ENCODE measurements around the gene RHOBTB3.
"Not testable (repeated sequence)": the region's sequence is repeated elsewhere in the genome, so short reads cannot be mapped to it uniquely, and the experiment has no call there.

The RHOBTB3 gene

DNA sequence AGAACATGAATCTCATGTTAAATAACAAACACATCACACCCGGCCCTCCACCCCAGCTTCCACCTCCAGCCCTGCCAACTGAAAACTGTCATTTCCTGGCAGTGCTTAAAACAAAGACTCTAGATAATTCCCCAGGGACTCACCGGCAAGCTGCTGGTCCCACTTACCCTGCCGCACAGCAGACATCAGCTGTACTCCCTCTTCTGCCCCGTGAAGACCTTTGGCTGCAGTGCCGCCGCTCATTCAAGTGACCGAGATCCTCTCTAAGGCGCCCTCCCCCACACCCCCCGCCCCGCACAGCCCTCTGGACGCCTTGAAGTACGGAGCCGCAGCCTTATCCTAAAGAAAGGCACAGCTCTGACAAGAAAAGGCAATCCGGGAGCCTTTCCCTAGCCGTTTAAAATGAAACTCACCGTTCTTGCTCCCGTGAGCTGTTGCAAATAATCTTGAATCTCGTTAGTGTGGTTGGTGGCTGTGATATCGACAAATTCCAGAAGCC, 91.0 kb downstream of the RHOBTB3 start:
- ATAC-seq (peak; percentile 26), DNase-seq (ENCODE audit: low spot score in 2 of 2) (no peak)
- H3K36me3 Mint-ChIP-seq: peaks cover 8% of the 10 kb centered on the region
- peak overlapping the region; percentile 93 for H3K27ac Mint-ChIP-seq
- peak overlapping the region; percentile 89 for H3K4me3 Mint-ChIP-seq
- no peaks in the 10 kb centered on the region for H3K9me3 Mint-ChIP-seq
- peaks cover 60% of the 10 kb centered on the region for H3K4me1 Mint-ChIP-seq

DNA sequence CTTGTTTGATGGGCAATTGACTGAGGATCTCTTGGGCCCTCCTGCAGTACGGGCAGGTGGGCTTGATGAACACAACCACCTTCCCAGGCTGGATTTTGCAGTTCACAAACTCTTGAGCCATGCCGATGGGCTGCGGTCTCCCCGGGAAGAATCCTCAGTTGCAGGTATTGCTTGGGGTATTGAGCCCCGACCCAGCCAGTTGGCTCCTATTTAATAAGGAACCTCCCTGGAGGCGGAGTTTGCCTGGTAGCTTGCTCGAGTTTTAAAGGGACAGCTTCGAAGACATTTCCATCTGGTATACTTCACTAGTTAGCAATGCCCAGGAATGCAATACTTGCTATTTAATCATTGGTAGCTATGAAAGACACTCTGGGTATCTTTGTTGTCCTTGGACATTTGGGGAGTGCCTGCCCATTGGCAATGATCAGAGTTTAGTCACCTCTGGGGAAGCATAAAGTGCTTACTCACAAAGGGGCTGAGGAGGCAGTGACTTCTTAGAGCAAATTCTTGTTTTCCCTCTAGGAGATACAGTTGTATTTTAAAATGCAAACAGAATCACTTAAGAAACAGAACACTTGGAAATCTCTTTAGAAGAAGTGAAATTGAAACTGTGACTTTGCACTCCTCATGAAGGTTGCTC, 91.5 kb downstream of the RHOBTB3 start, which contains the start of gene GLRX:
Gene GLRX (minus strand): TSS at position 185 of the 640 bp plus-strand sequence. CDS start 64 bp downstream, at position 121.
- Mint-ChIP-seq H3K36me3 (peaks cover 8% of the 10 kb centered on the region), H3K4me1 (peaks cover 60% of the 10 kb centered on the region), H3K9me3 (no peaks in the 10 kb centered on the region), H3K27ac (peak within 1 kb of the TSS; percentile 93), H3K4me3 (peak within 1 kb of the TSS; percentile 89)
- peak; percentile 33 for ATAC-seq
- peak; percentile 14 to 78 for DNase-seq (ENCODE audit: low spot score in 2 of 2)

DNA sequence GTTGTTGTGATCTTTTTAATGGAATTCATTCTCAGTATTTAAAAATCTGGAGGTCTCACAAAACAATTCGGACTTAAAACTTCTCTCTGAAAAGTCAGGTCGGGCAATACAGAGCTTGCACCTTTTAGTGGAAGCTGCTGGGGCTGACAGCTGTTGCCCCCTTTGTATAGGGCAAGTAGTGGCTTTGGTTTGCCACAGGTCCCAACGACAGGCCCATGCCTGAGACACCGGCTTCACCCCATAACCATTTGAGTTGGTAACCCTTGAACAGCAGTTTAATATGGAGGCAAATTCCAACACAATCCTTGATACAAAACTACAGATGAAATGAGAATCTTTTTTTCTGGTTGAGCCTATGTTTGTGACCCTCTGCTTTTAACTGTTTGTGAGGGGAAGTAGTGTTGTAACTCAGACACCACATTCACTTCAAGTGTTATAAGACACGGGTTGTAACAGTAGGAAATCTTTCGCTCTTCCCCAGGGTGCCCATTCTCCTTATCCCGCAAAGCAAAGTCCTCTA, 92.1 kb downstream of the RHOBTB3 start:
- peak overlapping the region; percentile 93 for H3K27ac Mint-ChIP-seq
- peaks cover 58% of the 10 kb centered on the region for H3K4me1 Mint-ChIP-seq
- peak overlapping the region; percentile 89 for H3K4me3 Mint-ChIP-seq
- peaks cover 8% of the 10 kb centered on the region for H3K36me3 Mint-ChIP-seq
- DNase-seq (ENCODE audit: low spot score in 2 of 2) (no peak), ATAC-seq (no peak)
- no peaks in the 10 kb centered on the region for H3K9me3 Mint-ChIP-seq

DNA sequence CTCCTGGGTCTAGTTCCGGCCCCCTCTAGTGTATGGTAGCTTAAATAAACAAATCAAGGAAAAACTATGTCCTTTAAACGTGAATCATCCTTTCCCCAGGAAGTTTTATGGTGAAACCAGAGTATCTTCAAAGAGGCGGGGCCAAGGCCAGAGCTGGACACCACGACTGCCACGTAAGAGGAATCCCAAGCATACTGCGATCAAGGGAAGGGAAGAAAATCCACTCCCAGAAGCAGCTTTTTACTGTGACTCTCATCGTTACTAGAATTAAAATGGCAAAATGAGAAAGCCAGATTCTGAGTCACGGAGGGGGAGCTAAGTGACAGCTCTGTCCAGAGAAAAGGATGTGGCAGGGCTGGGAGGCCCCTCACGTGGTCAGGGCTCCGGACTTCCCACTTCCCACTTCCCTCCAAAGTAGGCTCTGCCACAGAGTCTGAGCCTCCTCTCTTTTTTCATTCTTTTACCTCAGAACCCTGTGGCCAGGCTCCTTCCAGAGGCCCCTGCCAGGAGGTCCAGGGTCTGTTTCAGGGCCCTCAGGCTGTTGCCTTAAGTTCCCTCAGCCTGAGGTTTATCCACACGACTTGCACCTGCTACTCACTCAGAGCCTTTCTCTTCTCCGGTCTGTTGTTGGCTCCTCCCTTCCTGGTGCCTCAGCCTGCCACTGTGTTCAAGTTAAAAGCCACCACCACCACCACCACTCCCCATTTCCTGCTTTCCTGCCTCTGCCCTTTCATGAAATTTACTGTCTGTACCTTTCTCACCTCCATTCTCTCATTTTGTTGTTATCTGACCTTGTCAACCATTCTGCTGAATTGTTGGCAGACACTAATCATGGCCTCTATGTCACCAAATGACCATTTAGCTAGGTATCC, 92.8 kb downstream of the RHOBTB3 start:
- Mint-ChIP-seq H3K36me3 (peaks cover 8% of the 10 kb centered on the region), H3K27ac (peak overlapping the region; percentile 93), H3K4me3 (peak overlapping the region; percentile 89), H3K4me1 (peaks cover 51% of the 10 kb centered on the region), H3K9me3 (no peaks in the 10 kb centered on the region)
- DNase-seq (ENCODE audit: low spot score in 2 of 2): peak; percentile 20 to 73
- ATAC-seq: peak; percentile 76

DNA sequence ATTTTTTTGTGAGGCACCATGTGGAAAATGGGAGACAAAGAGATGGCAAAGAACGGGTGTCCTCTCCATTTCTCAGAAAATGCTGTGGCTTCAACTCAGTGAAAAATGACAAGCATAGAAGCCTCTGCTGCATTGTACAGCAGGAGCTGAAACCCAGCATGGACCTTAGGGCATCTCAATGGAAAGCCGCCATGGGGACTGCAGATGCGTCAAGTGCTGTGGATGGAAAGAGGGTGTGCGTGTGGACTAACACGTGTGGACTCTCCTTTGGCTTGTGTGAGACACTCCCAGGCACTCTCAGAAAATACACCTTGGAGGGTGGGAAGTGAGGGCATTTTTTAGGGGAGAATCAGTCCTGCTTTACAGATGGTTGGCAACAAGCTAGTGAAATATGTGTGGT, 93.6 kb downstream of the RHOBTB3 start:
- H3K9me3 Mint-ChIP-seq: no peaks in the 10 kb centered on the region
- no peak for ATAC-seq
- DNase-seq (ENCODE audit: low spot score in 2 of 2): no peak
- peaks cover 43% of the 10 kb centered on the region for H3K4me1 Mint-ChIP-seq
- peaks cover 8% of the 10 kb centered on the region for H3K36me3 Mint-ChIP-seq
- H3K4me3 Mint-ChIP-seq: peak overlapping the region; percentile 89
- H3K27ac Mint-ChIP-seq: peak overlapping the region; percentile 93

DNA sequence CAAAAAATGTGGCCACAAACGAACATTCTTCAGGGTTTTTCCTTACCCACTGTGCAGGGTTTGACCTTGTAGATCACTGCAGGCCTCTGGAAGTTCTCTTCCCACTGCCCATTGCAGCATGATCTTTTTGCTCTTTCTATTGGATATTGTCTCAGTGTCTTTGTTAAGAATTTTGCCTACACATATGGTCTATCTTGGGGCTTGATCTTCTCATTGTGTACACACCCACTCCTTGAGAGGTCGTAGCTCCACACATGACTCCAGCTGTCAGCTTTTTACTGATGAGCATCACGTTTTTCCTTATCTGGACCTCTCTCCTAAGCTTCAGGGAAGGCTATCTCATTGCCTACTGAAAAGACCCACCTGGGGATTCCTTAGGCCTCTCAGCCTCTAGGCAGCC, 94.4 kb downstream of the RHOBTB3 start:
- H3K27ac Mint-ChIP-seq: peak overlapping the region; percentile 38
- peaks cover 43% of the 10 kb centered on the region for H3K4me1 Mint-ChIP-seq
- no peak overlapping the region for H3K4me3 Mint-ChIP-seq
- H3K9me3 Mint-ChIP-seq: no peaks in the 10 kb centered on the region
- no peak for ATAC-seq
- no peak for DNase-seq (ENCODE audit: low spot score in 2 of 2)
- H3K36me3 Mint-ChIP-seq: peaks cover 8% of the 10 kb centered on the region

DNA sequence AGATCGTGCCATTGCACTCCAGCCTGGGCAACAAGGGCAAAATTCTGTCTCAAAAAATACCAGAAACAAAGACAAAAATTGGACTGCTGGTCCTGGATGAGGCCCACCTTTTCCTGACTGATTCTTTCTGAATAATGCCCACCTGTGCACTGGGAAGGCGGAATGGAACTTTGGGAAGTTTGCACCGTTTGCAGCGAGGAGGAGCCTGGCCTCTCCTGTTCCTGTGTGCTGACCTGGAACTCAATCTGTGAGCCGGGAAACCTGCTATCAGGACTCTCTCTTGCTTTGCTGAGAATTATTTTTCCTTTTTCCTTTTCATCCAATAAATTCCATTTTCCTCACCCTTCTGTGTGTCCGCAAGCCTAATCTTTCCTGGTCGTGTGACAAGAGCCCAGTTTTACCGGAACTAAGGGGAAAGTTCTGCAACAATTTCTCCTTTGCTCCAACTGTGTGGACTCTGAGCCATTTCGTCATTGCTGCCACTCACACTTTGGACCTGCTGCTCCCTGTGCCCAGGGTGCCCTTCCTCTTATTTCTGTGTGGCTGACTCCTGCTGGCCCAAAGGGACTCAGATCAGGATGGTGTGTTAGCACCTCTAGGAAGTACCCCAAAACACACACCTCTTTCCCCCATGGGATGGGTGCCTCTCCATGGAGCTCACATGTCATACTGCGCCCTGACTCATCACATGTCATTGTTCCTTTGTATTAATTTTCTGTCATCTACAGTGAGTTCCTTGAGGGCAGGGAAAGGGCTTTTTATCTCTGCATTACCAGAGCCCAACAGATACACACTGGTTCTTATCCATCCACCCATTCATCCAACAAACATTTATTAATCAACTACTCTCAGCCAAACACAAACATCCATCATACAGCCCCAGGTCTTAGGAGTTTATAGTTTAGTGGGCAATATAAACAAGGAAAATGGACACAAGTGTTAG, 96.1 kb downstream of the RHOBTB3 start:
- Mint-ChIP-seq H3K36me3 (peaks cover 8% of the 10 kb centered on the region), H3K4me3 (no peak overlapping the region), H3K27ac (peak overlapping the region; percentile 5), H3K4me1 (peaks cover 38% of the 10 kb centered on the region), H3K9me3 (no peaks in the 10 kb centered on the region)
- DNase-seq (ENCODE audit: low spot score in 2 of 2): no peak
- no peak for ATAC-seq

DNA sequence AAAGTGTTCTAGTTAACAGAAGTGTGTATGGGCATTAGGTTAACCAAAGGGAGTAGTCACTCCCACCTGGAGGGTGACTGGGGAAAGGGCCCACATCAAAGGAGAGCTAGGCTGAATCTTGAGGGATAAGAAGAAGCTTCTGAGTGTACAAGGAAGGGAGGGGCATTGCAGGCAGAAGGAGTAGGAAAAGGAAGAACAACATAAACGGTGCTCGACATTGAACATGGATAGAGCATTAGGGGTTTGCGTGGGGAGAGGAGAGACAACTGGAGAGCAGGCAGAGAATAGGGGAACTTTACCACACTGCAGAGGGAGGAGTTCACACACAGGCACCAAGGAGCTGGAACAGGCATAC, 96.7 kb downstream of the RHOBTB3 start:
- H3K4me1 Mint-ChIP-seq: peaks cover 45% of the 10 kb centered on the region
- DNase-seq (ENCODE audit: low spot score in 2 of 2) (no peak), ATAC-seq (no peak)
- H3K27ac Mint-ChIP-seq: peak overlapping the region; percentile 5
- no peak overlapping the region for H3K4me3 Mint-ChIP-seq
- H3K9me3 Mint-ChIP-seq: no peaks in the 10 kb centered on the region
- H3K36me3 Mint-ChIP-seq: peaks cover 8% of the 10 kb centered on the region

DNA sequence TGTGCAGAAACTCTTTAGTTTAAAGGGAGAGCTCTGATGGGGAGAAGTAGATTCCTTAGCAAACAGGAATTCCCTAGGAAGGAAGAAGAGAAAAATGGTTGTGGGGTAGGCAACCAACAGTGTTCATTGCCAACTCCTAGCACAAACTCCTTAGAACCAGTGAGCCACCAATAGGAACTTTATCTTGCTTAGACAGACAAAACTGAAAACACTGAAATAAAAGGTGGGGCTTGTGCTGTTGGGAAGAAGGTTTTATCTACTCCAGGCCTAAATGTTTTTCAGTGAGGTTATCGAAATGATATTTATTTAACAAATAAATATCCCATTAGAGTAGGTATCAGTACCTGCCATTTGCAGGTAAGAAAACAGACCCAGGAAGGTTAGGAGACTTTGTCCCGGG, 99.1 kb downstream of the RHOBTB3 start:
- Mint-ChIP-seq H3K27ac (no peak overlapping the region), H3K36me3 (no peaks in the 10 kb centered on the region), H3K9me3 (no peaks in the 10 kb centered on the region), H3K4me1 (peaks cover 46% of the 10 kb centered on the region), H3K4me3 (no peak overlapping the region)
- DNase-seq (ENCODE audit: low spot score in 2 of 2) (no peak), ATAC-seq (no peak)

DNA sequence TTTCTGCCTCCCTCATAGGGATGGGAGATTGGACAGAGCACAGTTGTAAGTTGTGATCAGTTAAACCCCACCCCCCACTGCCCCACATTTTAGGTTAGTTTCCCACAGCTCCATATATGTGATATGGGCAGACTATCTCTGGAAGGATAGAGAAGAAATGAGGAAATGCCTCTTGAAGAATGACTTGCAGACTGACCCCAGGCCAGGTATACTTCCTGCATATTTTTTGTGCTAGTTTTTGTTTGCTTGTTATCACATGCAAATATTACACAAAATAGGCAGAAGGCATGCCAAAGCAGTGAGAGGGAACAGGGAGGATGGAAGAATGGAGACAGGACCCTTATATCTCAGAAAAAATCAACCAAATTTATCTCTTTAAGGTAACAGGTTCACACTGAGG, 101.5 kb downstream of the RHOBTB3 start:
- H3K27ac Mint-ChIP-seq: peak overlapping the region; percentile 5
- H3K36me3 Mint-ChIP-seq: no peaks in the 10 kb centered on the region
- peaks cover 52% of the 10 kb centered on the region for H3K4me1 Mint-ChIP-seq
- ATAC-seq (no peak), DNase-seq (ENCODE audit: low spot score in 2 of 2) (no peak)
- no peaks in the 10 kb centered on the region for H3K9me3 Mint-ChIP-seq
- peak overlapping the region; percentile 5 for H3K4me3 Mint-ChIP-seq

DNA sequence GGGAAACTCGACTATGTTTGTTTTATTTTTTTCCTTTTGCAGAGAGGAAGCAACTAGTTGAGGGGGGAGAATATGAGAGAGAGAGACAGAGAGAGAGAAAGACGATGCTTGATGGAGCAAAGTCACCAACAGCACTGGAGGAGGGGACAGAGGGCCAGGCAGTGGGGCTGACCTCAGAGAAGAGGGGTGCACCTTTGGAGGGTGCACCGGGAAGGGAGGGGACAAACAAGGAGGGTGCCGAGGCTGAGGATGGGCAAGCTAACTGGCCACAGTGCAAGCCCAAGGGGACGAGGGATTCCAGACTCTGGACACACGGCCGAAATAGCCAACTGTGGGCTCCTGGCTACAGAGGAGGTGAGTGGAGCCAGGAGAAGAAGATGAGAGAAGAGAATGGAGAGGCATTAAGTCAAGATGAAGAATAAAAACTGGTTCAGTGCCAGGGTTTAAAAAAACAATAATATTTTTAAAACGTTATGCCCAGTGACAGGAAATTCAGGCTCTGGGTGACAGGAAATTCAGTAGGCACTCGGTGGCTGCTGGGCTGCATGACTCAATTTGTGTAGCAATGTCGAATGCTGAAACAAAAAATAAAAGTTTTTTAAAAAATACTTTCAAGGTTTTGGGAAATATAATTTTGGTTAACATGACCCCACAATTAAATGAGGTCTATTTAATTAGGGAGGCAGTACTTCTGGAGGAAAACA, 104.7 kb downstream of the RHOBTB3 start:
- Mint-ChIP-seq H3K27ac (peak overlapping the region; percentile 92), H3K4me1 (peaks cover 53% of the 10 kb centered on the region), H3K36me3 (no peaks in the 10 kb centered on the region), H3K4me3 (peak overlapping the region; percentile 81), H3K9me3 (no peaks in the 10 kb centered on the region)
- no peak for ATAC-seq
- no peak for DNase-seq (ENCODE audit: low spot score in 2 of 2)

DNA sequence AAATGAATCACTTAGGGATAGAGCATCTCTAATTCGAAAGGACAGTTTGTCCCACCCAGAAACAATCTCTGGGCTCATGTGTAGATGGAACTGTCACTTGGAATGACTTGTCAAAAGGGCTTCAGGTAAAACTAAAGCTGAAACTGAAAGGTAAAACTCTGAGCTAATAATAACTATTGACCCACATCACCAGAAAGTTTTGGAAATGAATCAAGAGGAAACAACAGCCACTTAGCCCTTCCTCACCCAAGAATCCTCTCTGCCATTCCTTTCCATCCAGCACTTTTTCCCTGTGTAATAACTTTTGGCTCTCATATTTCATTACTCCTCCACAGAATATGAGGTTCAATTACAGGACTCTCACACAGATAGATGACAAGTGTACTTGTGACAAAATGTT, 105.4 kb downstream of the RHOBTB3 start:
- Mint-ChIP-seq H3K4me1 (peaks cover 53% of the 10 kb centered on the region), H3K36me3 (no peaks in the 10 kb centered on the region), H3K9me3 (no peaks in the 10 kb centered on the region), H3K4me3 (peak overlapping the region; percentile 81), H3K27ac (peak overlapping the region; percentile 92)
- ATAC-seq (no peak), DNase-seq (ENCODE audit: low spot score in 2 of 2) (no peak)

DNA sequence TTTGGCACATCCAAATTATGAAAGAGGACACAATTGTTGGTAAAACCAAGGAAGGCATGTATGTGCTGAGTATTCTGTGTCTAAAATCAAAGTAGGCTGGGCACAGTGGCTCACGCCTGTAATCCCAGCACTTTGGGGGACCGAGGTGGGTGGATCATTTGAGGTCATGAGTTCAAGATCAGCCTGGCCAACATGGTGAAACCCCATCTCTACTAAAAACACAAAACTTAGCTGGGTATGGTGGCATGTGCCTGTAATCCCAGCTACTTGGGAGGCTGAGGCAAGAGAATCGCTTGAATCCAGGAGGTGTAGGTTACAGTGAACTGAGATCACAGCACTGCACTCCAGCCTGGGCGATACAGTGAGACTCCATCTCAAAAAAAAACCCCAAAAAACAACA, 105.8 kb downstream of the RHOBTB3 start:
- Mint-ChIP-seq H3K27ac (peak overlapping the region; percentile 92), H3K4me3 (peak overlapping the region; percentile 81), H3K4me1 (peaks cover 50% of the 10 kb centered on the region)
- not testable (repeated sequence) for DNase-seq (ENCODE audit: low spot score in 2 of 2); H3K36me3 Mint-ChIP-seq; ATAC-seq; H3K9me3 Mint-ChIP-seq

DNA sequence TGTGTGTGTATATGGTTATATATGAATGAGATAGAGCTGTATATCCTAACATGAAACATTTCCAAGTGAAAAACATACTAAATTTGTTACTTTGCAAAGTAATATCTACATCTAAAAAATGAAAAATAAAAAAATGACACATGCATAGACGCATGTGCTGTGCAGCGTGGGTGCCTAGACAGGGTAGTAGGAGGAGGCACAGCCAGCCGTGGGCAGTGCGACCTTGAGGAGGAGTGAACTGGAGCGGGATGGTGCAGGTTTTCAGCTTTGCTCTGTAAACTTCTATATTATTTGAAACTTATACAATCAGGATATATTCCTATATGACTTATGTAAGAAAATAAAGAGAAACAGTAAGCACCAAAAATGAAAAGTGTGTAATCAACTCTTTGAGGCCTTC, 106.4 kb downstream of the RHOBTB3 start:
- Mint-ChIP-seq H3K9me3 (no peaks in the 10 kb centered on the region), H3K4me1 (peaks cover 50% of the 10 kb centered on the region), H3K27ac (no peak overlapping the region), H3K4me3 (no peak overlapping the region), H3K36me3 (no peaks in the 10 kb centered on the region)
- DNase-seq (ENCODE audit: low spot score in 2 of 2): no peak
- ATAC-seq: no peak

Measured in stimulated activated effector memory CD8-positive, alpha-beta T cell treated with anti-CD3 and anti-CD28 coated beads, Interleukin-12 subunit alpha, Interleukin-12 subunit beta, amount 100 ng/mL, for 72 hours (primary cell).